ENCODE data around the gene GADL1.

GADL1 gene

DNA sequence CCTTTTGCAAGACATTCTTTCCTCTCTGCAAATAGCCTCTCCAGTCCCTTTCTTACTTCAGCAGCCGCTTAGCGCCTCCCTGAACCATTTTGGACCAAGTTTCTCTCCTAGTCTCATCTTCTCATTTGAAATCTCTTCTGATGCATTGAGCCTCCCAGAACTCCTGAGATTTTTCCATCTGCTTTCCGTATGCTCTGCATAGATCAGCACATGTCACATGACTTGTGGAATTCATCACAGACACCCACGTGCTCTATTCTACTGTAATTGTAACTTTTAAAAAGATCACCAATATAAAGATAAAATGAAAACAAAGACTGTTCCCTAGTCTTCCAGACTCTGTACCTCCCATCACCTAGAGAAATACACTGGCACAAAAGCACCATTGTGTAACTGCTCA, 100.7 kb downstream of the GADL1 start:
- DNase-seq (ENCODE audit: low spot score) = no peak
- in situ Hi-C loops (cut with MboI; ENCODE audit: low pct_unique_long_range_greater_than_20kb, low sequenced_read_pairs, unreplicated experiment) = no loop called here
- TF ChIP-seq, protein P1, sequence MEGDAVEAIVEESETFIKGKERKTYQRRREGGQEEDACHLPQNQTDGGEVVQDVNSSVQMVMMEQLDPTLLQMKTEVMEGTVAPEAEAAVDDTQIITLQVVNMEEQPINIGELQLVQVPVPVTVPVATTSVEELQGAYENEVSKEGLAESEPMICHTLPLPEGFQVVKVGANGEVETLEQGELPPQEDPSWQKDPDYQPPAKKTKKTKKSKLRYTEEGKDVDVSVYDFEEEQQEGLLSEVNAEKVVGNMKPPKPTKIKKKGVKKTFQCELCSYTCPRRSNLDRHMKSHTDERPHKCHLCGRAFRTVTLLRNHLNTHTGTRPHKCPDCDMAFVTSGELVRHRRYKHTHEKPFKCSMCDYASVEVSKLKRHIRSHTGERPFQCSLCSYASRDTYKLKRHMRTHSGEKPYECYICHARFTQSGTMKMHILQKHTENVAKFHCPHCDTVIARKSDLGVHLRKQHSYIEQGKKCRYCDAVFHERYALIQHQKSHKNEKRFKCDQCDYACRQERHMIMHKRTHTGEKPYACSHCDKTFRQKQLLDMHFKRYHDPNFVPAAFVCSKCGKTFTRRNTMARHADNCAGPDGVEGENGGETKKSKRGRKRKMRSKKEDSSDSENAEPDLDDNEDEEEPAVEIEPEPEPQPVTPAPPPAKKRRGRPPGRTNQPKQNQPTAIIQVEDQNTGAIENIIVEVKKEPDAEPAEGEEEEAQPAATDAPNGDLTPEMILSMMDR (IDR thresholded peaks at IDR 0.05; ENCODE audit: extremely low read depth, insufficient read depth, missing control alignments) = no peak

DNA sequence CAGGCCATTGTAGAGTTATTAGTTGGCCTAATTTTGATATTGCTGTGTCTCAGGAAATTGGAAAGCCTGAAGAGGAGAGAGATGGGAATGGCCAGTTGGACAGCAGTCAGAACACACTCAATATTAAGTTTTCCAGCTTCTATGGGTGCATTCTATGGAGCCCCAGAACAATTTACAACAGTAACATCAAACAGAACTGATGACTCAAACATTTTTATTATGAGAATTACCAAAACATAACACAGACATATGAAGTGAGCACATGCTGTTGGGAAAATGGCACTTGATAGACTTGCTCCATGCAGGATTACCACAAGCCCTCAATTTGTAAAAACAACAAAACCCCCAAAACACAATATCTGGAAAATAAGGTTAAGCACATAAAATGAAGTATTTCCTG, 104.3 kb downstream of the GADL1 start:
- TF ChIP-seq, protein P1 (IDR thresholded peaks at IDR 0.05; ENCODE audit: extremely low read depth, insufficient read depth, missing control alignments) = no peak
- no peak for DNase-seq (ENCODE audit: low spot score)
- in situ Hi-C loops (cut with MboI; ENCODE audit: low pct_unique_long_range_greater_than_20kb, low sequenced_read_pairs, unreplicated experiment) = no loop called here

DNA sequence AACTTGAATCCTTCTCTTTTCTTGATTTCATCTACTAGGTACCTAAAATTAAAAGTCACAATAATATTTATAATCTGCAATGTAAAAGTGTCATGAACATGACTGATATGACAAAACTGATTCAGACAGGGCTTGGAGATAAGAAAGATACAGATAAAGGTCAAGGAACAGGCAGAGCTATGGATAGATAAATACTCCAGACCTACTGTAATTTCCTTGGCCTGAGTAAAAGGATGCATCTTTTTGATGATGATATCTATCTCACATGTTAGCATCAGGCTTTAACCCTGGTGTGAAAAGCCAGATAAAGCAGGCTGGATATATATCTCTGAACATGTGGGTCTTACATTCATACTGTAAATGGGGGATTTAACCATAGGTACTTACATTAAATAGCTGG, 108.1 kb downstream of the GADL1 start:
- DNase-seq (ENCODE audit: low spot score) = no peak
- TF ChIP-seq, protein P1 (IDR thresholded peaks at IDR 0.05; ENCODE audit: extremely low read depth, insufficient read depth, missing control alignments) = no peak
- in situ Hi-C loops (cut with MboI; ENCODE audit: low pct_unique_long_range_greater_than_20kb, low sequenced_read_pairs, unreplicated experiment) = no loop called here

DNA sequence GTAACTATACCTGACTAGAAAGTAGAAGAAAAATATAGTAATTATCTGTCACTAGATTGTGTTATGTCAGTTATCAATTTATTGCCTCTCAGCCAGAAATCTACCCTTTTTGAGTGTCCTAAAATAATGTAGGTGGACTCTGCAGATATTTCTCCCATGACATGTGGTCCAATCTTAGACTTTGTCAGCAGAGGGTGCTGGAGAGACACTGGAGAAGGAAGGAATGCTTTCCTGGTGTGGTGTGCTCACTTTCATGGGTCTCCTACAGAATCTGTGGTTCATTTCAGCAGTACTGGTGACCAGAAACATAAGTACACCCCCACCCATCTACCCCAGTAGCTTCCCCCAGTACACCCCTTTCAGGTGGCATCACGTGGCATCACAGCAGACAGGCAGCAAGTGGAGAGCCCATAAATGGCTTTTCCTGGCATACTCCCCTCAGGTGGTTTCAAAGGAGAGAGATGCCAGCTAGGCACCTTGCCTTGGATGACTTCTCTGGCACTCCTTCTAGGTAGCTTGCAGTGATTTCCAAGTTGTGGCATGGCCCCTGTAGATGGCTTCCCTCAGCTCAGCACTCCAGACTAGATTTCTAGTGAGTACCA, 114.7 kb downstream of the GADL1 start:
- DNase-seq (ENCODE audit: low spot score) = peak; percentile 9
- in situ Hi-C loops (cut with MboI; ENCODE audit: low pct_unique_long_range_greater_than_20kb, low sequenced_read_pairs, unreplicated experiment) = no loop called here
- TF ChIP-seq, protein P1 (IDR thresholded peaks at IDR 0.05; ENCODE audit: extremely low read depth, insufficient read depth, missing control alignments) = peak; percentile 53

DNA sequence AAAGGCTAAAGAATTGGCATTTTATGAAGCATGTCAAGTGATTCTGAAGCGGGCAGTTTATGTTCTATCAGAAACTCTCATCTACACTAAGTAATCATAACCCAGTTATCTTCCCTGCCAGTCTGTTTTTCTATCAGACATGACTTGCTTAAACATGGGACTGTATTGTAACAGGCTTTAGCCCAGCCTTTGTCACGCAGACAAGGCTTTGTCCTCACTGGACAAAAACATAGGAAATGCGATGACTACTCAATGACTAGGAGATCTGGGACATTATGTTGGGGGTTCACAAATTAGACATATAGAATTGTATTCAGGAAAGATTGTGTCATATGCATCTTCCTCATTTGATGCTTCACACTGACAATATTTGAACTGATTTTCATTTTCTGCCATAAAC, 115.5 kb downstream of the GADL1 start:
- in situ Hi-C loops (cut with MboI; ENCODE audit: low pct_unique_long_range_greater_than_20kb, low sequenced_read_pairs, unreplicated experiment) = no loop called here
- no peak for DNase-seq (ENCODE audit: low spot score)
- TF ChIP-seq, protein P1 (IDR thresholded peaks at IDR 0.05; ENCODE audit: extremely low read depth, insufficient read depth, missing control alignments) = no peak

DNA sequence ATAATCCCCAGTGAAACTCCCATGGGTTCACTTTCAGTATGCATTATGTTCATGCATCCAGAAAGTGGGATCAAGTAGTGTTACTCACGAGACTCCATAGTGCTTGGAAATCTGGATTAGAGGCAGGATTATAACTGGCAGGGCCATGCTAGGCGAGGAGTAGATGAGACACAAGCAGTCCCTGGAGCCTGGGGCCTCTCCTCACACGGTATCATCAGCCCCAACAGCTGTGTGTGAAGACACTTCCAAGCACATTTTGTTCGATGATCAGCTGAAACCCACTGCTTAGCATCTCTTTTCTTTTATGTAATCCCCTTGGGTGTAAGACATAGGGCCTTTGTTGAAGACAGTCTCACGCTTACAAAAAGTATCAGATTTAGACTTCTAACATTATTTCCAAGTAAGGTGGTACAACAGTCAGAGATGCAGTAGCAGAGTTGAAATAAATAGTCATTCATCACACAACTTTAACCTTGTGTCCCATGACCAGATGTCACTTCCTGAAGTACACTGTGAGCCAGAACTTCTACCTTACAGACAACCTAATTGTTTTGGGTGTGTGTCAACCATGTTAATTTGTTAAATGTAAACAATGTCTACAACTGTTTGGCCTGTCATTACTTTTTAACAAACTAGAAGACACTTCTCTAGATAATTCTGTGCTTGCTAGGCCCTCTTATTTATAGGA, 116.9 kb downstream of the GADL1 start:
- DNase-seq (ENCODE audit: low spot score) = no peak
- in situ Hi-C loops (cut with MboI; ENCODE audit: low pct_unique_long_range_greater_than_20kb, low sequenced_read_pairs, unreplicated experiment) = no loop called here
- TF ChIP-seq, protein P1 (IDR thresholded peaks at IDR 0.05; ENCODE audit: extremely low read depth, insufficient read depth, missing control alignments) = no peak
